GM19452 (cell line): ENCODE results near the gene SLC26A9.

Source experiments
- ATAC-seq: cut with Tn5 transposase; IDR thresholded peaks from one replicate; pipeline ENCODE4 v1.9.1; 2021; ENCODE audit not compliant: unreplicated experiment

The SLC26A9 gene

DNA sequence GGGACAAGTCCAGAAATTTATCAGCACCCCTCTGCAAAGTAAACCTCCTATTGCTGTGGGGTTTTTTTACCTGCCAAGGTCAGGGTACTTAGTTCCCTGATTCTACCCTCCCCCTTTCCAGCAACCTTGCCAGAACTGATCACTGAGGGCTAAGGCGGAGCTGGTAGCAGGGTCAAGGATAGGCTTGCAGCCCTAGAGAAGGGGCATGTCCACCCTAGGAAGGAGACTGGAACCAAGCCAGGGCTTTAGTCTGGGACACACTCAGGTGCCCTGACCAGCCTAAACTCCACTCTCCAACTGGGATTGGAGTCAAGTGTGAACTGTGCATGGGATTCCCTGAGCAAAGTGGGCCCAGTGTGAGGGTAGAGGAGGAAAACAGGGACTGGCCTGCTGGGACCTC lies 6.5 kb upstream of the SLC26A9 start:
- ATAC-seq = no peak

DNA sequence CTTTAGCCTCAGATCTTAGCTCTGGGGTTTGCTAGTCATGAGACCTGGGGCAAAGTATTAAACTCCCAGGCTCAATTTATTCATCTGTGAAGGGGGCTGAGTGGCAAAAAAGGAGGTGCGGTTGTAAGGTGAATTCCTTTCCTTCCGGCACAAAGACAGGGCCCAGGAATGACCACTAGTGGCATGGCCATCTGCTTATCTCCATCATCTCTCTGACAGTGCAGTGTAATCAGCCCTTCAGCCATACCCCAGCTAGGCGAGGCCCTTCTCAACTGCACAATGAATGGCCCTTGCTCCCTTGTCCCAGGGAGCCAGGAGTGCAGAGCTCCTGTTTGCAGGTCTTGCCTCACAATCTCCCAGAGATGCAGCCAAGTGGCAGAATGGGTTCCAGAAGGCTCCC lies 5.6 kb upstream of the SLC26A9 start:
- no peak for ATAC-seq

DNA sequence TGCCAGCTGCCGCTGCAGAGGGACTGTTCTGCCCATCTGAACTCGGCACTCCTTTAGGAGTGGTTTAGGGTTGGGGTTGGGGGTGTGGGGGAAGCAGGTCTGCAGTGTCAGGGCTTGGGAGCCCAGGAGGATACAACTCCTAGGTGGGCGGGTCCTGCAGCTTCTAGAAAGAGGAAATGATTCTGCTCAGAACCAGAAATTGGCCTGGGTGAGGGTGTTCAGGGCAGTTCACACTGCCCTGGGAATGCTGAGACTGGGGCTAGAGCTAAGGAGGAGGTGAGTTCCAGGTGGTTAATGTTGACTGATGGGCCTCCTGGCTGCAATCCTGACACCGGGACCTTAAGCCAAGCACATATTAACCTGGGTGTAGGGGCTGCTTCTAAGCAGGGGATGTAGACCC lies 4.8 kb upstream of the SLC26A9 start:
- no peak for ATAC-seq

- ATAC-seq = no peak
Measured at GRCh38 chr1:205947024-205947423, 3.8 kb upstream of the SLC26A9 start.

DNA sequence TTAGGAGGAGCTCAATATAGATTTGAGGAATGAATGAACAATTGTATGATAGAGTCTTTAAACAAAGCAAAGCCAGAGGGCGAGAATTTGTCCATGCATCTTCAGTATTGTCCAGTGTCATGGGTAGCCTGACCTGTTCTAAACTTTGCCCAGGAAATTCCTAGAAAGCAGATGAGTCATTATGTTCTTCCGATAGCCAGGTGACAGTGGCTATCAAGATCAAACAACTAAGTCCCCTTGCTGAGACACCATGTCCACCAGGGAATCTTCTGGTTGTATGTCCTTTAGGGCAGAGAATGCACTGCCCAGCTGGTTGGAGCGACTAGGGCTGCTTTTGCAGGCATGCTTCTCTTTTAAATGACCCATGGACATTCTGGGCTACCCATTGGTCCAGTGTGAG lies 1.8 kb upstream of the SLC26A9 start:
- no peak for ATAC-seq

DNA sequence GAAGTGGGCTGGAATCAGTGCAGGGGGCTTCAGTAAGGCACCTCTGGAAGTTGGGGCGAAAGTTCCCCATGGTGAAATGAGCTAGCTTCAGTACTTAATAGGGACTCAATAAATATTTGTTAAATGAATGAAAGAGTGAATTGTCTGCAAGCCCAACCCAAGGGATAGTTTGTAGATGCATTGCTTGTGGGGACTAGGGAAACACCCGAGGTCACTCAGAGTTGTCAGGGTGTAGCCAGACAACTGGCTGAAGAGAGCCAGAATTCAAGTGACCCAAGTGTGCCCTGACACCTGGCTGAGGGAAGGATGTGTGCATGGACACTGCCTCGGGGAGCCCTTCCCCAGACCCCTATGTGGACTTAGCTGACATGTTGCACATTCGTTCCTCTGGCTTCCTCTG lies 1.3 kb upstream of the SLC26A9 start:
- no peak for ATAC-seq

DNA sequence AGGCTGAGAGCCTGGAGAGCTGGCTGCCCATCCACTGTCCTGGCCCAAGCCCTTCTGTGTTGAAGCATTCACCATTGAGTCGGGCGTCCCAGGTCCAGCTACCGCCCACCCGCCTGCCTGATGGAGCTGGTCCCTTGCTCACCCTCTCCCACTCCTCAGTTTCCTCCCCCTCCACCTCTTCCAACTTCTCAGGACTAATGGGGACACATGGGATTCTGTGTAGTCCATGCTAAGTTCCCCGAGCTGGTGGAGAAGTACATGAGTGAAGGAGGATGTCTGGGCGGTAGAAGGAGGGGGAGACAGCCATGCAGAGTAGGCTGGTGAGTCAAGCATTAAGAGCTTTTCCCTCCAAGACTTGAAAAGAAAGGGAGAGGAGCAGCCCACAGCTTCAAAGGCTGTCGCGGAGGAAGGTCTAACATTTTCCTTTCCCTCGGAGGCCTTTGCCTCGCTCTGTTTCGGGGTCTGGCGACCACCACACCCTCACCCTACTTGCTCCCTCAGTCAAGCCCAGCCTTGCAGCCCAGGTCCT lies 561 bp downstream of the SLC26A9 start:
- ATAC-seq = no peak

GRCh38 chr1:205940710-205941109 lies 2.5 kb downstream of the SLC26A9 start:
- ATAC-seq = no peak

DNA sequence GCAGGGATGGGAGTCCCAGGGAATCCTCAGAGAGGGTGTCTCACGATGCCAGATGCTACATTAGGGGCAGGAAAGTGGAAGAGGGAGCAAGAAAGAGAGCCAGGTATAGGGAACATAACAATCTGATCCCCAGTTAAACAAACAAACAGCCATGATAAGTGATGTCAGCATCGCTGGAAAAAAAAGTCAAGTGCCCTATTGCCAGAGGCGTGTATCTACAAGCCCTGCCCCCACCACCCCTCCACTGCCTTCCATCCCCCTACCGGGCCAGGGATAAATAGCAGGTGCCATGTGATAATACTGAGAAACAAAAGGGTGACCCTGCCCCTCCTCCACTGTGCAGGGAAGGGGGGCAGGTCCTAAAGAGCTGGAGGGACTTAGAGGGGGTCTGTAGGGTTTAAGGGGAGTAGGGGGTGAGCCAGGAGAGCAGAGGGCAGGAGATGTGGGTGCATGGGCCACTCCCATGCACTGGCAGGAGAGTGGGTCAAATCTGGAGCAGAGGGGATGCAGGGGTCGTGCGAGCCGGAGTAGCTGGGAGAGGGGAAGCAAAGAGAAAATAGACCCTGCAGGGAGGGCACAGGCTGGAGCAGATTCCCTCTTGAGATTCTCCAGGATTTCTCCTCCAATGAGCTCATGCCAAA lies 3.4 kb downstream of the SLC26A9 start:
- ATAC-seq = no peak

DNA sequence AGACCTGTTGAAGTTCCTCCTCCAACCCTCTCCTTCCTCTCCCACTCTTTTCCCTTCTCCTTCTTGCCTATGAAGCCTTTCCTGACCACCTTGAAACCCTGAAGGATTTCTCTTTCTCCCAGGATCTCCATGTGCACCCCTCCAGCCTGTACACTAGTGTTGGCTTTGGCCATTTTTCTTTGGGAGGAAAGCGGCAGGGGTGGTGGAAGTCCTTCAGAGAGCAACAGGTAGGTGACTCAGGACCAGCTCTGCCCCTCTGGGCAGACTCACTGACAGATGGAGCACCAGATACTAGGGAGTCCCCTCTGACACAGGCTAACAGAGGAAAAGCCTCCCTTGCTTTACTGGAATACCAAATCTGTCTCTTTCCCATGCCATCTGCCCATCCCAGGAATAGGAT lies 4.6 kb downstream of the SLC26A9 start:
- ATAC-seq = no peak

DNA sequence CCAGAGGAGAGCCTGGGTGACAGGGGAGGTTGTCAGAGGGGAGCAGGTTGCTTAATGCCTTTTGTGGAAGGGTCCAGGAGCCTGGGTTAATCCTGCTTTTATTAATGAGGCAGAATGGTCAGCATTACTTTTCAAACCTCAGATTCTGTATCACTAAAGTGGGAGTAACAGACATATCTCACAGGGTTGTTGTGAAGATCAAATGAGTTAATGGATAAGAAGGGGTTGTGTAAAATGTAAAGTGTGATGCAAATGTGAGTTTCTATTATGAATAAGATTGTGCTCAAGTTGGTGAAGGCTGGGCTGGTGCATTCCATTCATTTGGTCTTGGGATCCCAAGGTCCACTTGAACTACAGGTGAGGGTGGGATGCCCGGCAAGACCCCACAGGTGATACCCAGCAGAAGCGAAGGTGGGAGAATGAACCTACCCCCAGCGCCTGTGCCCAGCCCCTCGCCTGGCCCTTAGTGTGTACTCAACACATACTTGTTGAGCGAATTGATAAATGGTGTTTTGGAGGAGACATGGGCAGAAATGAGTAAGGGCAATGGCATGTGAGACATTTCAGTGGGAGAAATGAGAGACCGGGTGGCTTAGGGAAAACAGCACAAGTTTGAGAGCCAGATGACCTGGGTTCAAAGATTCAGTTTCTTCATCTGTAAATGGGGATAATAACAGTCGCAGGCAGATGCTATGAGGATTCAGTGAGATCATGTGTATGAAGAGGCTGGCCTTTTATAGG lies 6.2 kb downstream of the SLC26A9 start:
- no peak for ATAC-seq

- no peak for ATAC-seq
Measured at GRCh38 chr1:205936311-205936710, 6.9 kb downstream of the SLC26A9 start.

GRCh38 chr1:205935869-205936268 lies 7.4 kb downstream of the SLC26A9 start:
- ATAC-seq = no peak

GRCh38 chr1:205934788-205935187 lies 8.5 kb downstream of the SLC26A9 start:
- ATAC-seq = no peak

DNA sequence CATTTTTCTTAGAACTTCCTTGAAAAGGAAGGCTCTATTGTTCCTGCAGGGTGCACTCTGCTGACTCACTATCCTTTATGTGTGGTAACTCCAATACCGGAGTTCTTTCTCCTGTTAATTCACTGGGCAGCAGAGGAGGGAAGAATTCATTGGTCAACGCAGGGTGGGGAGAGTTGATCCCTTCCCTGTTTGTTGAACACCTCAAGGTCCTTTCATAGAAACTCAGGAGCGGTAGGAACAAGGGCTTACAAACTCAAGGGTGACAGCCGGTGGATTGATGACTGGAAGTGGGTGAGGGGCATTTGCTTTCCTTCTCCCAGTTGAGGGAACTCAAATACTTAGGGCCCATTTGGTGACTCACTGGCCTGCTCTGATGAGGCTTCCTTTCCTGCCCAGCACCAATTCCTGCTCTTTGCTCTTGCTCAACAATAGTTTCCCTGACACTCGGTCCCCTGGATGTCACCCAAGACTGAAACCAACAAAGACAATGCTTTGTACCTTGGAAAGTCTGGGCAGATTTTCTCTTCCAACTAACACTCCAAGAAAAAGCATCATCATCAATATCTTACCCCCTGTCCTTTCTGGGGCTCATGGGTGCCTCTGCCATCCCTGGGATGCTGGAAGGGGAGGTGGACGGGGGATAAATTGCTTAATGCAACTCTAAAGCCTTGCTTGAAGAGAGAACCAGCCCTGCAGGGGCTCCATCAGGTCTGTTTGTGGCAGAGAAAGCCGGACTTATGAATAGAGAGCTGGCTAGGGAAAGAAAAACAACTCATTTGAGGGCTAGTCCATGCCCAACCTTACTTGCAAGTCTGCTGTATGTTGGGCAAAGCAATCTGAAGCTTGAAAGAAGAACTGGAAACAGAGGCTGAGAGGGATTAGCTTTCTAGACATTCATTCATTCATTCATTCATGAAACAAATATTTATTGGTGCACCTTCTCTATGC lies 9.3 kb downstream of the SLC26A9 start:
- ATAC-seq = no peak

DNA sequence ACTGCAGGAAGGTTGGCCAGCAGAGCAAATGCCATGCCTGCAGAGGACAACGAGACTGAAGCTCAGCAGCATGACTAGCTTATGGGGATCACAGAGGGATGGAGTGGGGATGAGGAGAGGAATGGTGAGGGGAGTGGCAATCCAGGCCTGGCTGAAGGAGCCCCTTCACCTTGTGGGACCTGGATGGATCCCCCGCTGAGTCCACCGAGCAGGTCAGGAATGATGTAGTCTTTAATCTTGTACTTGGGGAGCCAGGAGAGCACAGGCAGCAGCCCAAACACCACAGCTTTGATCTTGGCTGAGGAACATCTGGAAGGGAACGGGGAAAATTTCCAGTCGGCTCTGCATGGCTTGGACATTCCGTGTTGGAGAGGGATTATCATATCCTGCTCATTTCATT lies 10.5 kb downstream of the SLC26A9 start:
- no peak for ATAC-seq

DNA sequence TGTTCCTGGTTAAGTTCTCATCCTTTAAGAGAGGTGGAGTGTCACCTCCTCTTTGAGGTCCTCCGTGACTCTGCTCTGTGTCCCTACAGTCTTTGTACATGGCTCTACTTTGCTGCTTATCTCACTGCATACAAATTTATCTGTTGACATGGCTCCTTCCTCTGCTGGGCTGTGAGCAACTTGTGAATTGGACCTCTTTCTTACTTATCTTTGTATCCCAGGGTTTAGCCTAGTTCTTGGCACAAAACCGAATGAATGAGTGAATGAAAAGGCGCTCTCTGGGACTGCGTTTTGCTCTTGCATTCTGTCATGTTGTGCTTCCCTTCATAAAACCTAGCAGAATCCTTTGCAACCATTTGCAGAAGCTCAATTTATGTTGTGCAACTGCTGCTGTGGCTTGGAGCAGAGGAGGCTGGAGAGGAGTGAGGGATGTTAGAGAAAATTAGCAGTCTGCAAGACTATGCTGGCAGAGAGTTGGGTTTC lies 12.4 kb downstream of the SLC26A9 start:
- ATAC-seq = no peak

DNA sequence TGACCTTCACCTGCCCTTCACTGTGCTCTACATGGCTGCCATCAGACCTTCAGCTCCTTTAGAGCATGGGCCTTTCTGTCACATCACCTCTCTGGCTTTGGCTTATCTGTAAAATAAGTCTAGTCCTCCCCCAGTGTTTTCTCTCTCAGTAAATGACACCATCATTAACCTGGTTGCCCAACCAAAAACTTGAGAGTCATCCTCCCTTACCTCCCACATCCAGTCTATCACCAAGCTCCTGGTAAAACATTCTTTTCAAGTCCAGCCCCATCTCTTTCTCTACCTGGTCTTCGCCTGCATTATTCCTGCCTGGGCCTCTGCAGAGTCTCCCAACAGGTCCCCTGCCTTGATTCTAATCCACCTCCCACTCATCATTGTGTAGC lies 13.1 kb downstream of the SLC26A9 start:
- no peak for ATAC-seq

DNA sequence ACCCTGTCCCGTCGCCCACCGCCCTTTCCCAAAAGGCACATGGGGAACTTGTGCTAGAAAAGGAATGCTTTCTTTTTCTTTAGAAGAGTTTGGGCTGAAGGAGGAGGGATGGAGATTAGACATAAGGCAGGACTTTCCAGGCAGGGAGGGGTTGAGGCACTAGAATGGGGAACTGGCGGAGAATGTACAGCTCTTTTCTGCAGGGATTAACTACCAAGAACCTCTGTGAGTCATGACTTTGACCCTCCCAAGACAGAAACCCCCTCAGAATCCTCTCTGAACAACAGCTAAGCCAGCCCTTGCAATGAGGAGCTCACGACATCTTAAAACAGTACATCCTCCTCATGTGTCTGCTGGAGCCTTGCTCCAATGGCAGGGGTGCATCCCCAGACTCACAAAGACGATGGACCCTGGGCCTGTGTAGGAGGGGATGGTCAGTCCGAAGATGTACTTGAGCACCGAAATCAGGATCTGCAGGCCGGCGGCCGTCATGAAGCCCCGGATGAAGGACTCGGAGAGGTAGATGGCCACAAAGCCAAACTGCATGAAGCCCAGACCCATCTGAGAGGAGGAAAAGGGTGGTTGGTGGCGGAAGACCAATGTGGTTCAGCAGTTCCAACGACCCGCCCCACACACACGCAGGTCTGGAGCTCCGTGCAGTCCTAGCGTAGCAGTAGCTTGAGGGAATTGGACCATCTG lies 13.6 kb downstream of the SLC26A9 start:
- ATAC-seq = no peak

DNA sequence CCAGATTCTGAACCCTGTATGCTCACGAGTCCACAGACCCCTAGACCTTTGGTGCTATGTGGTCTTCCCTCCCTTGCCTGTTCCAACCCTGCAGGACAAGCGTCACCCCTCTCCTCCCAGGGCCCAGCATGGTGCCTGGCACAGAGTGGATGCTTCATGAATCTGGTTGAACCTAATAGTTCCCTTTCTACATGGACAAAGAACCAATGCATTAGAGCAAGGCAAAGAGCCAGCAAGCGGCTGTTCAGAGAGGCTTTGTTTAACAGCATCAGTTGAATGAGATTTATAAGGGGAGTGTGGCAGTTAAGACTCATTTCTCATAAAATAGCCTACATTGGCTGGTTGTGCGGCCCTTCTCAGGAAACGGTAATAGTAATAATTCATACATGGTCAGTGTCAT lies 14.9 kb downstream of the SLC26A9 start:
- no peak for ATAC-seq

DNA sequence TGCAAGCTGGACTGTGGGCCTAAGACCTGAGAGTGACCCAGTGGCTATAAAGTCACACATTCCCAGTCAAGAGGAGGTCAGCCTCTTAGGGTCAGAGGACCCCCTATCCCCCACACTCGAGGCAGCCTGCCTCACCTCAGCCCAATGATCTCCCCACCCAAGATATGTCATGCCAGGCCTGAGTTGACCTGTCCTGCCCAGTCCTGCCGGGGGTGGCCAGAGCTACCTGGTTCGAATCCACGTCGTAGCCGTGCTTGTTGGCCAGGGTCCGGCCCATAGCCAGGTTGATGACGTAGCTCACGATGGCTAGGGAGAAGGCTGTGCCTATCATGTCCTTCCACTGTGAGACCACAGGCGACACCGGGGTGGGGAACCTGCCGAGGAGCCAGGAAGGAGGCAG lies 15.6 kb downstream of the SLC26A9 start:
- no peak for ATAC-seq
